Measurements from ENCODE around the gene ERBB4.

The ERBB4 gene

GRCh38 chr2:212328712-212329496 lies 209.7 kb downstream of the ERBB4 start:
- Histone ChIP-seq H4K20me1 (ENCODE audit: insufficient read depth, low read length) (no peaks in the 10 kb centered on the region), H3K9ac (ENCODE audit: low read length) (no peak overlapping the region), H3K4me2 (ENCODE audit: low read depth, low read length) (no peak overlapping the region), H2AFZ (ENCODE audit: low read length) (no peak overlapping the region), H3K27ac (ENCODE audit: low read length) (no peak overlapping the region), H3K9me2 (replicated peaks; ENCODE audit: insufficient read depth, low read length) (no peaks in the 10 kb centered on the region), H3K79me2 (ENCODE audit: low read length) (no peaks in the 10 kb centered on the region), H3F3A (ENCODE audit: insufficient read depth, low read length) (no peaks in the 10 kb centered on the region), H3K4me1 (ENCODE audit: low read length) (no peaks in the 10 kb centered on the region), H3K4me3 (ENCODE audit: low read length) (no peak overlapping the region), H3K27me3 (replicated peaks; ENCODE audit: insufficient read depth, low read length) (no peaks in the 10 kb centered on the region), H3K36me3 (replicated peaks; ENCODE audit: insufficient read depth, low read length) (no peaks in the 10 kb centered on the region), H3K9me3 (replicated peaks; ENCODE audit: insufficient read depth, low read length) (no peaks in the 10 kb centered on the region)
- no peak for DNase-seq
- no peak for TF ChIP-seq CTCF (IDR thresholded peaks at IDR 0.05; ENCODE audit: low read length)
- TF ChIP-seq EZH2phosphoT487 (IDR thresholded peaks at IDR 0.05; ENCODE audit: low read length), result no peak
- TF ChIP-seq EZH2 (optimal IDR thresholded peaks at IDR 0.05; ENCODE audit: low read depth, low read length), result no peak

GRCh38 chr2:212328136-212328535 lies 210.5 kb downstream of the ERBB4 start:
- Histone ChIP-seq H3K4me1 (ENCODE audit: low read length) (no peaks in the 10 kb centered on the region), H3K9ac (ENCODE audit: low read length) (no peak overlapping the region), H3K4me2 (ENCODE audit: low read depth, low read length) (no peak overlapping the region)

GRCh38 chr2:212327171-212327809 lies 211.3 kb downstream of the ERBB4 start:
- H3K9me3 ChIP-seq (replicated peaks; ENCODE audit: insufficient read depth, low read length), result no peaks in the 10 kb centered on the region
- no peaks in the 10 kb centered on the region for H3K36me3 ChIP-seq (replicated peaks; ENCODE audit: insufficient read depth, low read length)
- no peak overlapping the region for H2AFZ ChIP-seq (ENCODE audit: low read length)
- no peak overlapping the region for H3K4me3 ChIP-seq (ENCODE audit: low read length)
- no peaks in the 10 kb centered on the region for H3K9me2 ChIP-seq (replicated peaks; ENCODE audit: insufficient read depth, low read length)
- no peaks in the 10 kb centered on the region for H3K27me3 ChIP-seq (replicated peaks; ENCODE audit: insufficient read depth, low read length)
- TF ChIP-seq CTCF (IDR thresholded peaks at IDR 0.05; ENCODE audit: low read length), result no peak
- no peak for TF ChIP-seq EZH2 (optimal IDR thresholded peaks at IDR 0.05; ENCODE audit: low read depth, low read length)
- no peak for TF ChIP-seq EZH2phosphoT487 (IDR thresholded peaks at IDR 0.05; ENCODE audit: low read length)
- H3F3A ChIP-seq (ENCODE audit: insufficient read depth, low read length), result no peaks in the 10 kb centered on the region
- H3K27ac ChIP-seq (ENCODE audit: low read length), result no peak overlapping the region
- no peaks in the 10 kb centered on the region for H3K79me2 ChIP-seq (ENCODE audit: low read length)
- H3K4me2 ChIP-seq (ENCODE audit: low read depth, low read length), result no peak overlapping the region
- DNase-seq, result no peak
- no peaks in the 10 kb centered on the region for H4K20me1 ChIP-seq (ENCODE audit: insufficient read depth, low read length)
- H3K9ac ChIP-seq (ENCODE audit: low read length), result no peak overlapping the region
- no peaks in the 10 kb centered on the region for H3K4me1 ChIP-seq (ENCODE audit: low read length)

More at GRCh38 chr2:212328136-212328535, 210.5 kb downstream of the ERBB4 start:
- Histone ChIP-seq H3K27ac (ENCODE audit: low read length) (no peak overlapping the region), H3K9me2 (replicated peaks; ENCODE audit: insufficient read depth, low read length) (no peaks in the 10 kb centered on the region), H4K20me1 (ENCODE audit: insufficient read depth, low read length) (no peaks in the 10 kb centered on the region), H3K36me3 (replicated peaks; ENCODE audit: insufficient read depth, low read length) (no peaks in the 10 kb centered on the region), H3F3A (ENCODE audit: insufficient read depth, low read length) (no peaks in the 10 kb centered on the region), H3K4me3 (ENCODE audit: low read length) (no peak overlapping the region), H3K79me2 (ENCODE audit: low read length) (no peaks in the 10 kb centered on the region), H2AFZ (ENCODE audit: low read length) (no peak overlapping the region), H3K9me3 (replicated peaks; ENCODE audit: insufficient read depth, low read length) (no peaks in the 10 kb centered on the region), H3K27me3 (replicated peaks; ENCODE audit: insufficient read depth, low read length) (no peaks in the 10 kb centered on the region)
- TF ChIP-seq CTCF (IDR thresholded peaks at IDR 0.05; ENCODE audit: low read length), result no peak
- no peak for TF ChIP-seq EZH2 (optimal IDR thresholded peaks at IDR 0.05; ENCODE audit: low read depth, low read length)
- no peak for TF ChIP-seq EZH2phosphoT487 (IDR thresholded peaks at IDR 0.05; ENCODE audit: low read length)
- DNase-seq, result no peak

Measured in MM.1S (cell line).